Panc1 (cell line): Measurements from ENCODE around the gene BACH2. TPM values are rescaled to one million over a fixed set of nuclear protein-coding genes. Genes with fewer than 3 reads are reported as not detected.

Experiments
- ATAC-seq: fragments of 200-7000 bp; cut with Tn5 transposase; 2 replicates; pipeline ENCODE4 v1.9.1; 2020; ENCODE audit warnings: mild to moderate bottlenecking, moderate library complexity
- BruUV-seq: library from RNA; stranded (reverse); fragments of 400-500 nt; replicated peaks from 2 replicates; lab custom pipeline; 2021; lab: Mats Ljungman, UMichigan
- CTCF ChIA-PET: fragments of 300-600 bp; sonication (Branson Sonifier 250); formaldehyde crosslinking; loops from one replicate; lab custom pipeline; 2022; ENCODE audit warnings: antibody characterized with exemption; lab: Charles Lee
- POLR2A ChIA-PET: fragments of 300-600 bp; sonication (Branson Sonifier 250); formaldehyde crosslinking; loops from one replicate; lab custom pipeline; 2022; ENCODE audit warnings: antibody characterized with exemption; lab: Charles Lee
- DNase-seq: peaks from one replicate; pipeline ENCODE4 v3.0.0-alpha.2; 2010; ENCODE audit warnings: low read depth, low spot score
- H3K27ac ChIP-seq: 2 replicates; pipeline ENCODE4 v1.5.1; 2011; ENCODE audit warnings: mild to moderate bottlenecking, low read length, inconsistent platforms
- H3K27me3 ChIP-seq: fragments of 200-500 bp; sonication (Bioruptor generic); 2 replicates; pipeline ENCODE4 v1.6.0; 2014; ENCODE audit warnings: low read length, inconsistent platforms; ENCODE audit not compliant: control insufficient read depth, insufficient read depth
- H3K36me3 ChIP-seq: fragments of 200-500 bp; sonication (Bioruptor generic); 2 replicates; pipeline ENCODE4 v1.5.1; 2014; ENCODE audit warnings: inconsistent platforms, mild to moderate bottlenecking, low read length, moderate library complexity; ENCODE audit not compliant: control insufficient read depth, insufficient read depth
- H3K4me1 ChIP-seq: 2 replicates; pipeline ENCODE4 v1.5.1; 2011; ENCODE audit warnings: inconsistent platforms, mild to moderate bottlenecking, low read length, moderate library complexity; ENCODE audit not compliant: control insufficient read depth, insufficient read depth
- H3K4me3 ChIP-seq, 2 experiments: 2 replicates each; pipeline ENCODE4 v1.5.1; 2011 to 2012; ENCODE audit warnings: low read depth in 2 of 2, low read length in 2 of 2, mild to moderate bottlenecking in 2 of 2, inconsistent platforms in 1 of 2, moderate library complexity in 1 of 2
- H3K9me3 ChIP-seq: fragments of 200-500 bp; sonication (Bioruptor generic); 2 replicates; pipeline ENCODE4 v1.5.1; 2014; ENCODE audit warnings: low read depth, mild to moderate bottlenecking, inconsistent platforms, low read length, moderate library complexity; ENCODE audit not compliant: control insufficient read depth, insufficient read depth
- CTCF ChIP-seq: fragments of 450-650 bp; IDR thresholded peaks from 2 replicates; pipeline ENCODE4 v1.5.1; 2017; ENCODE audit warnings: mild to moderate bottlenecking
- POLR2AphosphoS5 ChIP-seq: IDR thresholded peaks from 2 replicates; pipeline ENCODE4 v1.6.1; 2012; ENCODE audit warnings: mild to moderate bottlenecking, low read depth, low read length, moderate library complexity
- REST ChIP-seq, 2 experiments: IDR thresholded peaks; 2 replicates each; pipeline ENCODE4 v1.6.1; 2011 to 2012; ENCODE audit warnings: low read depth in 2 of 2, control low read depth in 1 of 2, low read length in 1 of 2, mild to moderate bottlenecking in 1 of 2, moderate library complexity in 1 of 2; ENCODE audit not compliant: insufficient read depth in 1 of 2
- SIN3A ChIP-seq: IDR thresholded peaks from 2 replicates; pipeline ENCODE4 v1.6.1; 2012; ENCODE audit warnings: low read depth, mild to moderate bottlenecking, low read length, moderate library complexity, borderline replicate concordance; ENCODE audit not compliant: insufficient read depth
- TCF7L2 ChIP-seq: IDR thresholded peaks from 2 replicates; pipeline ENCODE4 v1.6.1; 2011; ENCODE audit warnings: mild to moderate bottlenecking, low read depth, low read length, inconsistent platforms
- in situ Hi-C: cut with HindIII; loops from 2 replicates; pipeline ENCODE4 v1.10.0; 2016; ENCODE audit warnings: low sequenced_read_pairs, low pct_unique_long_range_greater_than_20kb
- intact Hi-C: fragments of 100-400 bp; cut with micrococcal nuclease; formaldehyde crosslinking; loops from one replicate; pipeline ENCODE4 v1.10.0; 2022; ENCODE audit not compliant: unreplicated experiment
- total RNA-seq: library from RNA; stranded (reverse); gene quantifications from one replicate; pipeline ENCODE4 v1.2.1, GENCODE V29; 2021; ENCODE audit not compliant: unreplicated experiment

BACH2 gene
- total RNA-seq, 1 experiment from 2014 or later: 1.6 TPM

GRCh38 chr6:89992818-89993217 is 303.8 kb downstream of the BACH2 start:
- no peak for ATAC-seq
- Histone ChIP-seq H3K36me3 (no peaks in the 10 kb centered on the region), H3K9me3 (no peaks in the 10 kb centered on the region), H3K27me3 (no peaks in the 10 kb centered on the region), H3K27ac (no peak overlapping the region), H3K4me1 (no peaks in the 10 kb centered on the region), H3K4me3 (no peak overlapping the region)
- no TSS peak for BruUV-seq
- intact Hi-C loops: no loop called here
- DNase-seq: no peak
- TF ChIP-seq POLR2AphosphoS5: no peak
- TF ChIP-seq TCF7L2: no peak
- no peak for TF ChIP-seq CTCF
- TF ChIP-seq SIN3A: no peak
- TF ChIP-seq REST (IDR thresholded peaks at IDR 0.05; ENCODE audit: insufficient read depth in 1 of 2, low read depth in 2 of 2, low read length in 1 of 2): no peak
- ChIA-PET CTCF (no interaction called here), POLR2A (no interaction called here)
- in situ Hi-C loops: no loop called here

GRCh38 chr6:89989742-89990141 is 306.9 kb downstream of the BACH2 start:
- DNase-seq: no peak
- Histone ChIP-seq H3K36me3 (no peaks in the 10 kb centered on the region), H3K27me3 (peaks cover 2% of the 10 kb centered on the region; the same call in 1 of the 2 replicates), H3K9me3 (no peaks in the 10 kb centered on the region), H3K27ac (no peak overlapping the region), H3K4me1 (no peaks in the 10 kb centered on the region), H3K4me3 (no peak overlapping the region)
- TF ChIP-seq SIN3A (no peak), REST (IDR thresholded peaks at IDR 0.05; ENCODE audit: insufficient read depth in 1 of 2, low read depth in 2 of 2, low read length in 1 of 2) (no peak), POLR2AphosphoS5 (no peak), TCF7L2 (no peak), CTCF (no peak)
- POLR2A ChIA-PET: interaction anchor here (0.7 kb wide), 1 partner anchor 17 kb away, joined by 3 read pairs; no protein-coding TSS in a partner anchor
- ATAC-seq: no peak
- in situ Hi-C loops: no loop called here
- intact Hi-C loops: no loop called here
- CTCF ChIA-PET: no interaction called here
- no TSS peak for BruUV-seq
